Spleen (tissue), 7 donors: ENCODE data around the gene ZDHHC11B.

Source experiments
- POLR2A ChIP-seq, 3 donors: fragments of 450-650 bp; IDR thresholded peaks; one replicate each; pipeline ENCODE4 v1.5.1; 2017; ENCODE audit warnings: antibody characterized with exemption in 3 of 3, mild to moderate bottlenecking in 1 of 3
- POLR2AphosphoS5 ChIP-seq, 3 donors: sonication (generic); formaldehyde crosslinking; IDR thresholded peaks; one replicate each; pipeline ENCODE4 v1.5.1; 2017; ENCODE audit warnings: antibody characterized with exemption in 3 of 3
- TF ChIP-seq, protein P1 (sequence below), 11 experiments: fragments of 200-600 bp in 7 of 11; fragments of 450-650 bp in 4 of 11; sonication (generic) in 4 of 11; IDR thresholded peaks in 8 of 11; conservative IDR thresholded peaks in 3 of 11; 1 replicate in 7 of 11; 2 replicates in 4 of 11; pipeline versions ENCODE4 v1.4.0 to v1.8.0; 2016 to 2021; ENCODE audit warnings: antibody characterized with exemption in 11 of 11, inconsistent platforms in 4 of 11, mild to moderate bottlenecking in 1 of 11
- donor health status: DM: no; HTN: no; CAD: no; lungs with moderate emphysema.
- donor health status: DM: no; HTN: no; CAD: no.
- donor health status: DM: no; HTN: no; CAD: no.

DNA sequence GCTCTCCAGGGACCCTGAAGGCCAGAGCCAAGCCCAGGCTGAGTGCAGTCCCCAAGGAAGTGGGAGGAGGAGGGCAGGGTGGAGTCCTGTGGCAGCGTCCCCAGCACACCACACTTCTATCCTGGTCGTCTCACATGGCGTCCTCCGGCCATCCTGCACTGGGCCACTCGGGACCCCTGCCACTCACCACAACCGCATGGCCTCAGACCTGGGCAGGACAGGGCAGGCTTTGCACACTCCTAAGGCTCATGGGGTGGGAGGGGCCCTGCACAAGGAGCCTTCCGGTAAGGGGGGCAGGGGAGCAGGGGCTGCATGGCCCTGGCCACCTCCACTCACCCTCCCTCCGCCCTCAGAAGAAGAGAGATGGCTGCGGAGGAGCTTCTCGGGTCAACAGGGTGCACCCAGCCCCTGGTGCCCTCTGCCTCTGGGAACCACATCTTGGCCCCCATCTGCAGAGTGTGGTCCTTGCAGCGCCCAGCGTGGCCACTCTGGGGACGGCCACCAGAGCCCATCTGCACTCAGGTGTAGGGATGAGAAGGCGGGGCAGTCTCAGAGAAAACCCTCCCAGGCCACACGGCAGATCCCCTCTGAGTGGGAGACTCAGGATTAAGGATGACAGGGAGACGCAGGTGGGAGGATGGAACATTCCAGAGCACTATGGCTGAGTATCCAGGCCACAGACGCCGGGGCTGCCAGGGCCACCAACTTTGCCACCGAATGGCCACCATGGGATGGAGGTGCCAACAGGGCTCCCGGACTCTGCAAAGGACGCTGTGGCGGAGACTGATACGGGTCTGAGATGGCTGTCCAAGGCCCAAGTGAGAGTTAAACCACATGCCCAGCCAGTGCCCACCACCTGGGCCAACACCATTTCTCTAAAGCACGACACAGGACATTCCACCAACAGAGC lies 99.0 kb downstream of the ZDHHC11B start:
- TF ChIP-seq POLR2AphosphoS5 (IDR thresholded peaks at IDR 0.05) (no peak), POLR2A (IDR thresholded peaks at IDR 0.05) (no peak)
- TF ChIP-seq, protein P1, sequence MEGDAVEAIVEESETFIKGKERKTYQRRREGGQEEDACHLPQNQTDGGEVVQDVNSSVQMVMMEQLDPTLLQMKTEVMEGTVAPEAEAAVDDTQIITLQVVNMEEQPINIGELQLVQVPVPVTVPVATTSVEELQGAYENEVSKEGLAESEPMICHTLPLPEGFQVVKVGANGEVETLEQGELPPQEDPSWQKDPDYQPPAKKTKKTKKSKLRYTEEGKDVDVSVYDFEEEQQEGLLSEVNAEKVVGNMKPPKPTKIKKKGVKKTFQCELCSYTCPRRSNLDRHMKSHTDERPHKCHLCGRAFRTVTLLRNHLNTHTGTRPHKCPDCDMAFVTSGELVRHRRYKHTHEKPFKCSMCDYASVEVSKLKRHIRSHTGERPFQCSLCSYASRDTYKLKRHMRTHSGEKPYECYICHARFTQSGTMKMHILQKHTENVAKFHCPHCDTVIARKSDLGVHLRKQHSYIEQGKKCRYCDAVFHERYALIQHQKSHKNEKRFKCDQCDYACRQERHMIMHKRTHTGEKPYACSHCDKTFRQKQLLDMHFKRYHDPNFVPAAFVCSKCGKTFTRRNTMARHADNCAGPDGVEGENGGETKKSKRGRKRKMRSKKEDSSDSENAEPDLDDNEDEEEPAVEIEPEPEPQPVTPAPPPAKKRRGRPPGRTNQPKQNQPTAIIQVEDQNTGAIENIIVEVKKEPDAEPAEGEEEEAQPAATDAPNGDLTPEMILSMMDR (IDR thresholded peaks at IDR 0.05 in 8 of 11, conservative IDR thresholded peaks at IDR 0.05 in 3 of 11) = no peak
